ENCODE measurements around the gene TULP1. TPM values are rescaled to one million over a fixed set of nuclear protein-coding genes. Genes with fewer than 3 reads are reported as not detected.

Gene TULP1
- total and polyA plus RNA-seq, 2 of the 4 experiments (the other 2 are of a cell fraction), result not detected

DNA sequence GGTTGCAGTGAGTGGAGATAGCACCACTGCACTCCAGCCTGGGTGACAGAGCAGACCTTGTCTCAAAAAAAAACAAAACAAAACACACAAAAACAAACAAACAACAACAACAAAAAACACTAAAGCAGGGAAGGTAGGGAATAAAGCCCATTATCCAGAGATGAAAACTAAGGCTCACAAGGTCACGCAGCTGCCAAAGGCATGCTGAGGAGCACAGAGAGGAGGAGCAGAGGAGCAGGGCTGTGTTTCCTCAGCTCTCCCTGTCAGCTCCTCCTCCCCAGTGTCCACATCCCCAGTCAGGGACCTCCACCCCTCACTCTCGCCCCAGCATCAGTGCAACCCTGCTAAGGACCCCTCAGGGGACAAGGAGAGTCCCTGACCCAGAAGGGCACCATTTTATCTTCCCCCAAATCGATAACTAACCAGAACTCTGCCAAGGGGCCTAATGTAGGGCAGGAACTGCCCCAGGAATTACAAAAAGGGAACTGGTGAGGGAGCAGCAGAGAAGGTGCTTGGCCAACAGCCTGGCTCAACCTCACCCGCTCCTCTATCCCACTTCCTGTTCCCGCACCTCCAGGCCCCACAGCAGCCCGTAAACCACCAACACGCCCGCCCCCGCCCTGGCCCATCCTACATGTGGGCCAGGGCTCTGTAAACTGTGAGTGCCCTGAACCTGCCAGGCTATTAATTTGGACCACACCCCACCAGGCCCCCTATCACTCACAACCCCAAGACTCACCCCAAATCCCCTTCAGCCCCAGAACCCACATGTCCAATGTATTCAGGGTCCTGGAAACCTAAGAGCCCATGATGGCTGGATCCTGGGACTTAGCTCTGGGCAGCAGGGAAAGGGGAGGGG, 24.8 kb downstream of the TULP1 start (continued):
- TF ChIP-seq RFX5 (IDR thresholded peaks at IDR 0.05; ENCODE audit: low read depth, low read length) (no peak), CHD1 (IDR thresholded peaks at IDR 0.05; ENCODE audit: low read depth, low read length) (no peak)

DNA sequence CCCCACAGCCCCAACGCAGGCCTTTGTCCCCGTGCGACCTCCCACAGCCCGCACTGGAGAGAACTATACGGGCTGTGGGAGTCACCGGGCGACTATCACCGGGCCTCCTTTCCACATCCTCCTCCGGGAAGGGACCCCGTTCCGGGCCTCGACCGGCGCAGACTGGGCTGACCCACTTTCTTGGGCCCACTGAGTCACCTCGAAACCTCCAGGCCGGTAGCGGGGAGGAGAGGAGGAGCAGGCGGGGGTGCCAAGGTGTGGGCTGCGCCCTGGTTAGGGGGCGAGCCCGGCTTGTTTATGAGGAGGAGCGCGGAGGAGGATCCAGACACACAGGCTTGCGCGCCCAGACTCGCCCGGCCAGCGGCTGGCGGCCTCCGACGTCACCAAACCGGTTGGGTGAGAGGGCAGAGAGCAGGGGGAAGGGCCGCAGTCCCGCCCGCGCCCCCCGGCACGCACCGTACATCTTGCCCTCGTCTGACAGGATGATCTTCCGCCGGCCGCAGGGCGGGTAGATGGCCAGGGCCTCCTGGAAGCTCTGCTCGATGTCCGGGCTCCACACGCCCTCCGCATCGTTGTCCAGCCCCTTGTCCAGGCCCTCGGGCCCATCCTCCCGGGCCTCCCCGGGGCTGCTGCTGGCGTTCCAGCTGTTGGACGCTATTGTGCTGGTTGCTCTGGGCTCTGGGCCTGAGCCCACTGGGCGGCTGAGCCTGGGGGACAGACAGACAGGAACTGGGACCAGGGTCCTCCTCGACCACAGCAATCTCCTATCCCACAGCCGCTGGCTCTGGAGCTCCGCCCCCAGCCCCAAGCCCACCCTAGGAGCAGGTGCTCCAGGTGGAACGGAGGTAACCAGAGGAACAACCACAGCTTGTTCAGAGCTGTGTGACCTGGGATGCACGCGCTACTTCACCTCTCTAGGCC, 26.4 kb downstream of the TULP1 start:
- Histone ChIP-seq H3K18ac (ENCODE audit: low read depth, low read length) (peak overlapping the region; percentile 31; the same call in 1 of the 2 replicates), H3K4ac (ENCODE audit: low read depth, low read length) (peak overlapping the region; percentile 91), H3K27me3 (ENCODE audit: control insufficient read depth, insufficient read depth, low read length) (no peaks in the 10 kb centered on the region), H3K9me1 (ENCODE audit: insufficient read depth, low read length) (peaks cover 39% of the 10 kb centered on the region), H3K4me1 (ENCODE audit: control insufficient read depth, insufficient read depth, low read length) (peaks cover 46% of the 10 kb centered on the region), H3K9me3 (ENCODE audit: control insufficient read depth, insufficient read depth, low read length) (no peaks in the 10 kb centered on the region), H2BK15ac (ENCODE audit: low read depth, low read length) (peak overlapping the region; percentile 83; the same call in 1 of the 3 replicates), H3K23ac (ENCODE audit: low read depth, low read length) (peak overlapping the region; percentile 77), H2BK120ac (ENCODE audit: low read depth, low read length) (peak overlapping the region; percentile 88), H3K79me1 (ENCODE audit: low read depth in 1 of 2, low read length in 2 of 2) (peaks cover 51 to 95% of the 10 kb centered on the region in 2 experiments), H2AK5ac (ENCODE audit: low read depth, low read length) (peak overlapping the region; percentile 99), H4K91ac (ENCODE audit: insufficient read depth, low read depth, low read length) (peak overlapping the region; percentile 96), H3K27ac (ENCODE audit: insufficient read depth, low read length) (peak overlapping the region; percentile 70), H3K4me2 (ENCODE audit: low read depth, low read length) (no peak overlapping the region), H2BK20ac (ENCODE audit: low read depth, low read length) (peak overlapping the region; percentile 25; the same call in 1 of the 2 replicates), H3K4me3 (ENCODE audit: insufficient read depth, low read depth, low read length) (no peak overlapping the region), H3K36me3 (ENCODE audit: control insufficient read depth, insufficient read depth, low read length) (peaks cover 30% of the 10 kb centered on the region), H4K20me1 (ENCODE audit: insufficient read depth, low read length) (peaks cover 14% of the 10 kb centered on the region; the same call in 1 of the 2 replicates), H2BK5ac (ENCODE audit: low read depth, low read length, poor library complexity, severe bottlenecking) (peak overlapping the region; percentile 93), H4K5ac (ENCODE audit: low read depth, low read length) (peak overlapping the region; percentile 14; the same call in 1 of the 2 replicates), H4K8ac (ENCODE audit: low read depth in 2 of 2, low read length in 2 of 2) (peak overlapping the region; percentile 76 to 84), H3K56ac (ENCODE audit: extremely low read depth, insufficient read depth, low read length) (peak overlapping the region; percentile 36; the same call in 1 of the 2 replicates), H3K14ac (replicated peaks; ENCODE audit: low read depth, low read length) (peak overlapping the region; percentile 91), H2AK9ac (replicated peaks; ENCODE audit: low read depth, low read length, poor library complexity) (peak overlapping the region; percentile 94), H2AFZ (replicated peaks; ENCODE audit: low read length, poor library complexity) (peak overlapping the region; percentile 85), H3K9ac (ENCODE audit: low read depth, low read length) (peak overlapping the region; percentile 5; the same call in 1 of the 2 replicates)
- in situ Hi-C loops (cut with MboI; ENCODE audit: low sequenced_read_pairs) (no loop called here), intact Hi-C loops (cut with micrococcal nuclease) (no loop called here), dilution Hi-C loops (cut with HindIII; ENCODE audit: low sequenced_read_pairs, unreplicated experiment) (no loop called here)
- 58% methylated on average over 11 of the region's 61 CpGs; no CpG with 5 or more reads in 1 of the 2 experiments for WGBS, 2 experiments (ENCODE audit: extremely low coverage in 2 of 2, insufficient read length in 1 of 2)
- ATAC-seq (ENCODE audit: low read depth) (no peak), DNase-seq (no peak)
- ChIA-PET POLR2A (ENCODE audit: unreplicated experiment) (no interaction called here), CTCF (no interaction called here)
- TF ChIP-seq, protein P1, sequence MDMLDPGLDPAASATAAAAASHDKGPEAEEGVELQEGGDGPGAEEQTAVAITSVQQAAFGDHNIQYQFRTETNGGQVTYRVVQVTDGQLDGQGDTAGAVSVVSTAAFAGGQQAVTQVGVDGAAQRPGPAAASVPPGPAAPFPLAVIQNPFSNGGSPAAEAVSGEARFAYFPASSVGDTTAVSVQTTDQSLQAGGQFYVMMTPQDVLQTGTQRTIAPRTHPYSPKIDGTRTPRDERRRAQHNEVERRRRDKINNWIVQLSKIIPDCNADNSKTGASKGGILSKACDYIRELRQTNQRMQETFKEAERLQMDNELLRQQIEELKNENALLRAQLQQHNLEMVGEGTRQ (IDR thresholded peaks at IDR 0.05; ENCODE audit: low read depth, low read length), result no peak
- TF ChIP-seq RAD21 (IDR thresholded peaks at IDR 0.05; ENCODE audit: low read length) (no peak), RCOR1 (IDR thresholded peaks at IDR 0.05; ENCODE audit: insufficient replicate concordance, low read length) (no peak), SMC3 (IDR thresholded peaks at IDR 0.05; ENCODE audit: low read depth, low read length) (no peak), MAZ (IDR thresholded peaks at IDR 0.05; ENCODE audit: borderline replicate concordance, low read depth, low read length) (no peak), NFE2L2 (IDR thresholded peaks at IDR 0.05; ENCODE audit: low read depth, low read length) (no peak), POLR2A (IDR thresholded peaks at IDR 0.05; ENCODE audit: low read depth, low read length) (no peak), MAFK (IDR thresholded peaks at IDR 0.05; ENCODE audit: low read depth, low read length) (no peak), CHD1 (IDR thresholded peaks at IDR 0.05; ENCODE audit: low read depth, low read length) (no peak), RFX5 (IDR thresholded peaks at IDR 0.05; ENCODE audit: low read depth, low read length) (no peak), FOS (IDR thresholded peaks at IDR 0.05; ENCODE audit: low read depth, low read length) (no peak)
- BruUV-seq (replicated peaks), result no TSS peak

All from IMR-90 (cell line).